ENCODE results near the gene CDH11.

- no peak for TF ChIP-seq CTCF (IDR thresholded peaks at IDR 0.05)
- no peak for TF ChIP-seq POLR2AphosphoS5 (IDR thresholded peaks at IDR 0.05; ENCODE audit: insufficient read depth in 1 of 2, low read depth in 1 of 2)
- TF ChIP-seq POLR2A (IDR thresholded peaks at IDR 0.05), result no peak
Observed at GRCh38 chr16:65002265-65002664, 119.6 kb downstream of the CDH11 start.

Data from vagina (tissue), 2 donors.